ENCODE measurements around the gene TSHZ2. TPM values are rescaled to one million over a fixed set of nuclear protein-coding genes. Genes with fewer than 3 reads are reported as not detected.

Gene TSHZ2
- total and polyA plus RNA-seq, 11 donors = 1.8 to 12.1 (median 3.7) TPM

GRCh38 chr20:53247468-53248103 is 275.4 kb downstream of the TSHZ2 start:
- DNase-seq = no peak
- TF ChIP-seq CTCF (IDR thresholded peaks at IDR 0.05) (no peak), POLR2A (IDR thresholded peaks at IDR 0.05) (no peak)
- no peak overlapping the region for H3K27ac ChIP-seq
- H3K36me3 ChIP-seq = no peaks in the 10 kb centered on the region
- no peaks in the 10 kb centered on the region for H3K27me3 ChIP-seq
- no peaks in the 10 kb centered on the region for H3K9me3 ChIP-seq
- no peak for ATAC-seq
- intact Hi-C loops (cut with DNase I) = no loop called here
- WGBS, 4 donors = 93 to 96% (median 94%) methylated on average over 9 of the region's 9 CpGs
- H3K4me3 ChIP-seq = no peak overlapping the region
- H3K4me1 ChIP-seq = peaks cover 0 to 6% (median 0%) of the 10 kb centered on the region in 12 donors

- ATAC-seq = no peak
- intact Hi-C loops (cut with DNase I) = no loop called here
- no peak overlapping the region for H3K27ac ChIP-seq
- WGBS, 4 donors = 52 to 63% (median 59%) methylated on average over 4 of the region's 4 CpGs
- H3K4me1 ChIP-seq = no peaks in the 10 kb centered on the region
- H3K9me3 ChIP-seq = no peaks in the 10 kb centered on the region
- H3K36me3 ChIP-seq = no peaks in the 10 kb centered on the region
- no peak for DNase-seq
- no peak for TF ChIP-seq CTCF (IDR thresholded peaks at IDR 0.05)
- no peak for TF ChIP-seq POLR2A (IDR thresholded peaks at IDR 0.05)
- no peak overlapping the region for H3K4me3 ChIP-seq
- no peaks in the 10 kb centered on the region for H3K27me3 ChIP-seq
These were observed 278.3 kb downstream of the TSHZ2 start for GRCh38 chr20:53250456-53250855.

- no peak for DNase-seq
- ATAC-seq = no peak
- Histone ChIP-seq H3K4me1 (no peaks in the 10 kb centered on the region), H3K36me3 (no peaks in the 10 kb centered on the region), H3K27ac (no peak overlapping the region), H3K9me3 (no peaks in the 10 kb centered on the region), H3K4me3 (no peak overlapping the region), H3K27me3 (no peaks in the 10 kb centered on the region)
- 87 to 90% (median 87%) methylated on average over 5 of the region's 5 CpGs for WGBS, 4 donors
- TF ChIP-seq CTCF (IDR thresholded peaks at IDR 0.05) (no peak), POLR2A (IDR thresholded peaks at IDR 0.05) (no peak)
- intact Hi-C loops (cut with DNase I) = no loop called here
These were observed 279.8 kb downstream of the TSHZ2 start for GRCh38 chr20:53252002-53252401.

GRCh38 chr20:53253668-53254067 is 281.5 kb downstream of the TSHZ2 start:
- H3K27ac ChIP-seq = no peak overlapping the region
- no peaks in the 10 kb centered on the region for H3K36me3 ChIP-seq
- intact Hi-C loops (cut with DNase I) = no loop called here
- 95 to 96% (median 96%) methylated on average over 18 of the region's 18 CpGs for WGBS, 4 donors
- H3K27me3 ChIP-seq = no peaks in the 10 kb centered on the region
- no peaks in the 10 kb centered on the region for H3K9me3 ChIP-seq
- no peak overlapping the region for H3K4me3 ChIP-seq
- H3K4me1 ChIP-seq = no peaks in the 10 kb centered on the region
- TF ChIP-seq POLR2A (IDR thresholded peaks at IDR 0.05) (no peak), CTCF (IDR thresholded peaks at IDR 0.05) (no peak)
- DNase-seq (no peak), ATAC-seq (no peak)

Data from heart left ventricle (tissue), 16 donors.